IPS-15b (cell line): ENCODE results near the gene FBXO8.

ENCODE experiments used
- H3K27me3 ChIP-seq: one replicate; pipeline ENCODE4 v1.6.1; 2013; ENCODE audit warnings: low read length; ENCODE audit not compliant: control insufficient read depth, insufficient read depth
- H3K36me3 ChIP-seq: one replicate; pipeline ENCODE4 v1.6.1; 2013; ENCODE audit warnings: low read length; ENCODE audit not compliant: control insufficient read depth, insufficient read depth
- H3K4me1 ChIP-seq: one replicate; pipeline ENCODE4 v1.6.1; 2013; ENCODE audit warnings: mild to moderate bottlenecking, low read length; ENCODE audit not compliant: control insufficient read depth, insufficient read depth
- H3K4me3 ChIP-seq: one replicate; pipeline ENCODE4 v1.5.1; 2013; ENCODE audit warnings: low read depth, low read length
- H3K9ac ChIP-seq: one replicate; pipeline ENCODE4 v1.6.1; 2013; ENCODE audit warnings: low read depth, mild to moderate bottlenecking, low read length
- H3K9me3 ChIP-seq: one replicate; pipeline ENCODE4 v1.6.1; 2013; ENCODE audit warnings: mild to moderate bottlenecking, low read length; ENCODE audit not compliant: control insufficient read depth, insufficient read depth

The FBXO8 gene

DNA sequence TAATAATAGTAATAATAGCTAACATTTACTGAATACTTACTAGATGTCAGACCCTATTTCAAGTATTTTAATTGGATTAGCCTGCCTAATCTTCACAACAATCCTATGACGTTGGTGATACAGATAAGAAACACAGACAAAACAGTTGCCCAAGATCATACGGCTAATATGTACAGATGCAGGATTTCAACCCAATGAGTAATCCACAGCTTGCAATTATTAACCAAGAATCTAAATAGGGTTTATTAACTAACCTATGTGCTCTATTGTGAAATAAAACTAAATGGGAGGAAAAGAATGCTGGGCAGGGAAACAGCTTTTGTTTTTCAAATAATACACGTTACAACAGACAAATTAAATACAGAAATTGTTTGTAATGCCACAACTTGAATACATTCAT, 23.4 kb downstream of the FBXO8 start:
- Histone ChIP-seq H3K9ac (no peak overlapping the region), H3K4me3 (no peak overlapping the region), H3K36me3 (no peaks in the 10 kb centered on the region), H3K4me1 (no peaks in the 10 kb centered on the region), H3K27me3 (no peaks in the 10 kb centered on the region), H3K9me3 (no peaks in the 10 kb centered on the region)

DNA sequence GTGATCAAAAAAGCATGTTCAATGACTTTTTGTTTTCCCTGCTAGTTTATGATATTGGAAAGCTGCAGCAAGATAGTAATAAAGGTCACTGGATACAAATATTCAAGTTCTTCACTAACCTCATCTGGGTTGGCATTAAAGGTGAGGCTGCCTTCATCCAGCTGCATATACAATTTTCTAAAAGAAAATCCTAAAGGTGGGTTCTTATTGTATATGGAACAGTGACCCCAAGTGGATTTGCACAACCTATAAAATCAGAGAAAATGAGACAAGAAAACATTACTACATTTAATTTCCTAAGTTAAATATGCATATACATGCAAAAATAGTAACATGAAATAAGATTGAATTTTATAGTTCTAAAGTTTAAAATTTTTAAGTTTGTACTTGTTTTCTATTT, 23.9 kb downstream of the FBXO8 start:
- Histone ChIP-seq H3K9ac (no peak overlapping the region), H3K9me3 (no peaks in the 10 kb centered on the region), H3K4me3 (no peak overlapping the region), H3K4me1 (no peaks in the 10 kb centered on the region), H3K27me3 (no peaks in the 10 kb centered on the region), H3K36me3 (no peaks in the 10 kb centered on the region)

DNA sequence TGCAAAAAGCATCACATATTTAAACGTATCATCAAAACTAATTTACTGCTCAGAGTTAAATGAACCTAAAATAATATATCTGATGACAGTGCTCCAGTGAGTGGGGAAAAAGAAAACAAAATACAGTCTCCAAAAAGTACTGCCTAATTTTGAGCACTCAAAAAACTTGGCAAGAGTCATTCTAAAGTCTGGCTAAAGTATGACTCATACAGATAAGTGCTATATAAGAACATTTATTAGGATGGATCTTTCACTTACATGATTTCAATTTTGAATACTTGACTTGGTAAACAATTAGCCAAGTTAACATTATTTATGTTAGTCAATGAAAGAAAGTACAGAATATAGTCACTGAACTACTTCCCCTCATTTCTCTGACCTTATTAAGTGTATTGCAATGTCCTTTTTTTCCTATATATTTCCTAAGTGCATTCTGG, 27.2 kb downstream of the FBXO8 start:
- no peak overlapping the region for H3K9ac ChIP-seq
- H3K36me3 ChIP-seq, result no peaks in the 10 kb centered on the region
- H3K9me3 ChIP-seq, result no peaks in the 10 kb centered on the region
- no peaks in the 10 kb centered on the region for H3K4me1 ChIP-seq
- no peak overlapping the region for H3K4me3 ChIP-seq
- no peaks in the 10 kb centered on the region for H3K27me3 ChIP-seq

DNA sequence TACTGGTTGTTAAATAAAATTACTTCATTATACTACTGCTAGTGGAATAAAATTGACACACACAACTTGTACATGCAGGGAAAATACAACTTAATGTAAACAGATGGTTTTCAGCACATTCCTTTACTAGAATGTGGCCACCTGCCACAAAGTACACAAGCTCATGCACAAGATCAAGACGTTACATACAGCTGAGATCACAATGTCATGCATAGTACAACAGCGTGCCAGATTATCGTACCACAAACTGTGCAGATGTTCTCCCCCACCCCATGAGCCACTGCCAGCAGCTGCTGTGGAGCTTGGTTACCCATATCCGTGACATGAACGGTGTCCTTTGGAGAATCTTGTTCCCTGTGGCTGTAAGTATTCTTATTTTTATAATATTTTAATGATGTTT, 27.7 kb downstream of the FBXO8 start:
- no peak overlapping the region for H3K4me3 ChIP-seq
- H3K9me3 ChIP-seq, result no peaks in the 10 kb centered on the region
- no peaks in the 10 kb centered on the region for H3K36me3 ChIP-seq
- no peaks in the 10 kb centered on the region for H3K27me3 ChIP-seq
- H3K9ac ChIP-seq, result no peak overlapping the region
- H3K4me1 ChIP-seq, result no peaks in the 10 kb centered on the region

DNA sequence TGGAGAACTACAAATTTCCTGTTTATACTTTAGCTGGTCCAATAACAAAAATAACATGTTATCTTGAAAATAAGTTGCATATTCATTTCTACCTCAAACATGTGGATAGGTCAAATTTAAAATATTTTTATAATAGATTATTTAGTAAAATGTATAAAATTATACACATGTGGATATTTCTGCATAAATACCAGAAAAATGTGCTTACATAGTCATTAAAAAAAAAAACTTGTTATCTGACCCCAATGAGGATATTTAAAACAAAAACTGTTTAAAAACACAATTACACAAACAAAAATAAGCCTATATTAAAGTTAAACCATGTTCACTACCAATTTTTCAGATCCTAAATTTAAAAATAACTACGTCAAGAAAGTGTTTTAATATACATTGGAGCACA, 28.1 kb downstream of the FBXO8 start:
- Histone ChIP-seq H3K9me3 (no peaks in the 10 kb centered on the region), H3K27me3 (no peaks in the 10 kb centered on the region), H3K4me3 (no peak overlapping the region), H3K4me1 (no peaks in the 10 kb centered on the region), H3K9ac (no peak overlapping the region), H3K36me3 (no peaks in the 10 kb centered on the region)

DNA sequence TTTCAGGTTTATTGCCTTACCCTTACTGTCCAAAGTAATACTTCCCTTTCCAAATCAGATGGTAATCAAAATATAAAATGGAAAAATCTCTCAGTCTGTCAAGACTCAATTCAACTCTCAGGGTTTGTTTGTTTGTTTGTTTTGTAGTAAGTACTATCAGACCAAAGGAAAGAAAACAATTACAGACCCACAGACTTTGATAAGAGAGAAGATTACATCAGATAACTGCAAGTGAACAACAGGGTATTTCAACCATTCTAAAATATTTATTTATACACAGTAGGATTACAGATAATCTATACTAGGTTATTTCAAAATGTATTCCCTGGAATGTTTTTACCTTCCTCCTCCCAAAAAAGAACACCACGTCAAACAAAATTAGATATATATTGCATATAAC, 28.9 kb downstream of the FBXO8 start:
- no peaks in the 10 kb centered on the region for H3K36me3 ChIP-seq
- no peaks in the 10 kb centered on the region for H3K9me3 ChIP-seq
- H3K4me1 ChIP-seq, result no peaks in the 10 kb centered on the region
- H3K9ac ChIP-seq, result no peak overlapping the region
- no peak overlapping the region for H3K4me3 ChIP-seq
- no peaks in the 10 kb centered on the region for H3K27me3 ChIP-seq

DNA sequence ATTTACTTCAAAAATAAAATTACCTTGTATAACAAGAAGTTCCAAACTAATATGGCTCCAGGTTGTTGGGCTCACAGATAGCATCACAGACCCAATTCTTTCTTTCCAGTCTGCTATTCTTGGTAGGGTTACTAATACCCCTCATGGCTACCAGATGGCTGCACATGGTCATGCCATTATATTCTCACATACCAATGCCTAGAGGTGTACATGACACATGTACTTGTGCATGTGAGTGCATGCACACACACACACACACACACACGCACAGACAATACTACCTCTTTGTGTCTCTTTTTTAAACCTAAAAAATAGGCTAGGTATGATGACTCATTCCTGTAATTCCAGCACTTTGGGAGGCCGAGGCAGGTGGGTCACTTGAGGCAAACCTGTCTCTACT, 31.1 kb downstream of the FBXO8 start:
- no peaks in the 10 kb centered on the region for H3K4me1 ChIP-seq
- H3K9ac ChIP-seq, result no peak overlapping the region
- H3K4me3 ChIP-seq, result no peak overlapping the region
- no peaks in the 10 kb centered on the region for H3K36me3 ChIP-seq
- H3K27me3 ChIP-seq, result no peaks in the 10 kb centered on the region
- no peaks in the 10 kb centered on the region for H3K9me3 ChIP-seq

DNA sequence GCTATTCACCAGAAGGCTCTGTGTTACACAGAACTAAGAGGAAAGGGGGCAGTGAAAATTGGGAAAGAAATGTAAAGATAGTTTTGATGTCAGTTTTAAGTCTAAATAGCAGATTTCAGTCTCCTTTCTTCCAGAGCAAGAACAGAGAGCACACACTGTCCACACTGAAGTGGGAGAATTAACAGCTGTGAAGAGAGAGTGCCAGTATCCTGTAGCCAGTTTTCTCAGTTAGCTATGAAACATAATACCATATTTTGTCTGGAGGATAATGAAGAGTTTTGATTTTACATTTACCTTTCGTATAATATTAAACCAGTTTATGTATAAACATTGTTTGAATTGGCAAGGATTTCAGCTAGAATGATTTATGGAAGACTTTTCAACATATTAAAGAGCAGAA, 35.1 kb downstream of the FBXO8 start:
- Histone ChIP-seq H3K36me3 (no peaks in the 10 kb centered on the region), H3K9ac (no peak overlapping the region), H3K9me3 (no peaks in the 10 kb centered on the region), H3K4me3 (no peak overlapping the region), H3K27me3 (no peaks in the 10 kb centered on the region), H3K4me1 (no peaks in the 10 kb centered on the region)

DNA sequence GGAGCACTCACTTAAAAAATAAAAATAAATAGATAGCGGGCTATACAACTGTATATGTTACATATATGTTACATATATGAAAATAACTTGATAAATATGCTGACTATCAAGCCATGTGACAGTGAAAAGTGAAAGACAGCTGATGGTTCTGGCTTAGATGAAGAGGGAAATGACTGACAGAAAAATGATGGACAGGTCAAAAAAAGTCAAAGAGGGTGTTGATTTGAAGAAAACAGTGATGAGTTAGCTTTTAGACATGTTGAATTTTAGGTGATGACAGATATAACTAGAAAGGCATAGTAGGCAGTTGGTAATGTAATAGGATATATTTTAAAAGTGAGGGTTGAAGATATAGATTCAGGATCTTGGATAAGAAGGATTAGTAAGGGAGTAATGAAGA, 37.8 kb downstream of the FBXO8 start:
- H3K4me3 ChIP-seq, result no peak overlapping the region
- H3K27me3 ChIP-seq, result no peaks in the 10 kb centered on the region
- no peaks in the 10 kb centered on the region for H3K36me3 ChIP-seq
- no peaks in the 10 kb centered on the region for H3K4me1 ChIP-seq
- no peak overlapping the region for H3K9ac ChIP-seq
- H3K9me3 ChIP-seq, result no peaks in the 10 kb centered on the region

DNA sequence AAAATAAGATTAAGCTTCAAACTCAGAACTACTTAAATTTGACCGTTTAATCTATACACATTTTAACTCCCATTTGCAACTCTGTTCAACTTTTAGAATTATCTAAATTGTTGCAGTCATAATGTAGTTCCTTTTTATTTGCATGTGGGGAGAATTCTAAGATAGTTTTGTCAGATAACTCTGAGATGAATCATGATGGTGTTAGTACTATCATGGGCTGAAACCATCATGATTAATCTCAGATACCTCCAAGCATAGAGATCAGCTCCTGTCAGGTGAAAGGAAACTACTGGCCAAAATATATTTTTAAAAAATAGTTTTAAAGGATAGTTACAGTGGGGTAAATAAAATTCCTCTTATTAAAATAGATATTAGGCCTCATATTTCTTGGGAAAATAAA, 39.0 kb downstream of the FBXO8 start:
- Histone ChIP-seq H3K9me3 (no peaks in the 10 kb centered on the region), H3K9ac (no peak overlapping the region), H3K27me3 (no peaks in the 10 kb centered on the region), H3K36me3 (no peaks in the 10 kb centered on the region), H3K4me1 (no peaks in the 10 kb centered on the region), H3K4me3 (no peak overlapping the region)

DNA sequence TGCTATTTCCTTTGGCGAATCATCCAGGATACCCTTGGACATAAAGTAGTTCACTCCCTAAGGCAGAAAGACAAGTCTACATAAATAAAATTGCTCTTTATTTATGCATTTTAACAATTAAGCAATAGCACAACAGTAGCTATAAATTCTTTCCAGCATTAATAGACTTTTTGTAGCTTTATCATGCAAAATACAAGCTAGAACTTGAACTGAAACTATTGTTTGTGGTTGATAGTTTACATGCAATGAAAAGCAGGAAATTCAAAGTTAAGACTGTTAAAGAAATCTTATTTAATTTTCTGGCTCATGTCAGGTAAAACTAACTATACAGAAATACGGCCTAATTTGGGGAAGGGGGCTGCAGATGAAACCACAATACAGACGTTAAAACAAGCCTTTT, 42.3 kb downstream of the FBXO8 start:
- H3K9me3 ChIP-seq, result no peaks in the 10 kb centered on the region
- no peaks in the 10 kb centered on the region for H3K27me3 ChIP-seq
- H3K4me3 ChIP-seq, result no peak overlapping the region
- no peaks in the 10 kb centered on the region for H3K36me3 ChIP-seq
- no peak overlapping the region for H3K9ac ChIP-seq
- no peaks in the 10 kb centered on the region for H3K4me1 ChIP-seq

DNA sequence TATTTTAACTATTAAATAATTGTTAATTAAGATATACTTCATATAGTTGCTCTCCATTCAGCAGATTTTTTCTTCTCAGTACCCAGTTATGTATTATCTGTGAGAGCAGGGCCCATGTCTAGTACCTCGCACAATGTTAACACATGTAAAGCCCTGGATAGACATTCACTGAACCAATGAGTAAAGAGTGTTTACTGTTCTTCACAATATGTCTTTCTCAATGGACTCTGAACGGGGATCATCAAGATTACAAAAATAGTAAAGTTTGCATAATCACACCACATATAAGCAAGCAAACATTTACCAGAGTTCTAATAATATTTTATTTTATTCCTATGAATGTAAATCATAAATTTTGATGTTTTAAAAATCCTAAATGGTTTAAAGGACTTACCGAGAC, 47.1 kb downstream of the FBXO8 start:
- Histone ChIP-seq H3K4me3 (no peak overlapping the region), H3K36me3 (no peaks in the 10 kb centered on the region), H3K9me3 (no peaks in the 10 kb centered on the region), H3K27me3 (no peaks in the 10 kb centered on the region), H3K4me1 (no peaks in the 10 kb centered on the region), H3K9ac (no peak overlapping the region)

DNA sequence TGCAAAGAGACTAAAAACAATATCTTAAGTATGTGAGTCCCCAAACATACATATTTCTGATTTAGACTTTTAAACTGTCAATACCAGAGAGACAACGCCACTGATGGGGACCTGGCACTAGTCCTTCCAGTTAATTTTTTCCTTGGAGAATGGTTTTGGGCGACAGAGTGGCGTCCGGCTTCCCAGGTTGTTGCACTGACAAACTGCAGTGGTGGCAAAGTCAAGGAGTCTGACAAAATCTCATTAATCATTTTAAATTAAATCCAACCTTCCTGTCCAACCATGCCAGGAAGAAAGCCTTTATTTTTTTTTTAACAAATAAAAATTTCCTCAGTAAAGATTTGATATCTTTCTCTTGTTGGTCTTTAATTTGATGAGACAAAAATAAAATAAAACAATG, 52.8 kb downstream of the FBXO8 start:
- Histone ChIP-seq H3K4me1 (no peaks in the 10 kb centered on the region), H3K4me3 (no peak overlapping the region), H3K36me3 (no peaks in the 10 kb centered on the region), H3K9me3 (no peaks in the 10 kb centered on the region), H3K27me3 (peaks cover 2% of the 10 kb centered on the region), H3K9ac (no peak overlapping the region)
